GM21737 (cell line): ENCODE data around the gene TRMT11.
A peak's percentile ranks its signal among the peaks of the same experiment; 100 is the strongest.
"Not testable (repeated sequence)": the region's sequence is repeated elsewhere in the genome, so short reads cannot be mapped to it uniquely, and the experiment has no call there.

ENCODE experiments used
- ATAC-seq: cut with Tn5 transposase; IDR thresholded peaks from one replicate; pipeline ENCODE4 v1.9.1; 2021; ENCODE audit warnings: mild to moderate bottlenecking, moderate library complexity; ENCODE audit not compliant: unreplicated experiment

The TRMT11 gene

DNA sequence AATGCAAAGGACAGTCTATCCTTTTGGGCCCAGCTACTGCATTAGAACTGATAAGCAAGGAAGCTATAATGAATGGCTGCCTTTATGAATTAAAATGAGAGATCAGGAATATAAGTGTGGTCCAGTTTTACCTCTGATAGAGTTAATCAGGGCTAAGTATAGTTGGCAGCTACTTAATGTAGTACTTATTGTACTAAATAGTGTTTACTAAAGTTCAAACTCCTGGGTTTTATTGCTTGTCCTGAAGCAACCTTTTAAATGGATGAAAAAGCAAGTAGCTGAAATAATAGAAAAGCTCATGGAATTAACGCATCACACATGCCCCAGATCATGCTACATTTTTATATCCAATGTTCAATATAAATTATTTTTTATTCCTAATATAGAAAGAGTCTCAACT lies 5.3 kb downstream of the TRMT11 start:
- no peak for ATAC-seq

DNA sequence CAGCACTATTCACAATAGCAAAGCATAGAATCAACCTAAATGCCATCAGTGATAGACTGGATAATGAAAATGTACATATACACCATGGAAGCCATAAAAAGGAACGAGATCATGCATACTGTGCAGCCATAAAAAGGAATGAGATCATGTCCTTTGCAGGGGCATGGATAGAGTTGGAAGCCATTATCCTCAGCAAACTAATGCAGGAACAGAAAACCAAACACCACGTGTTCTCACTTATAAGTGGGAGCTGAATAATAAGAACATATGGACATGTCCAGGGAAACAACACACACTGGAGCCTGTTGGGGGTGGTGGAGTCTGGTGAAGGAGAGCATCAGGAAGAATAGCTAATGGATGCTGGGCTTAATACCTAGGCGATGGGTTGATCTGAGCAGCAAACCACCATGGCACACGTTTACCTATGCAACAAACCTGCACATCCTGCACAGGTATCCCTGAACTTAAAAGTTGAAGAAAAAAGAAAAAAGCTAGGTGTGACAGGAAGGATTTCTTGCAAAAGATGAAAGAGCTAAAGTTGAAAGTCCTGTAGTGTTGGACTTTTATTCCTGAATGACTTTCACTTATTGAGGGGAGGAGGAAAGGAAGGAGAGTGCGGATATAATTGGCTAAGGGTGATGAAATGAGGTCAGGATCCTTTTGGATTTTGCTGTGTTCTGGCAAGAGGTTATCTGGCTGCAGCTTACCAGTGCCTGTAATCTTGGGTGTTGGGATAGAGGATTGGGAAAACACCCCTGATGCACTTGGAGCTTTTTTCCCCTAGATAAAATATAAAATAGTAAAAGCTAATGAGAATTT lies 8.5 kb downstream of the TRMT11 start:
- ATAC-seq, result no peak

DNA sequence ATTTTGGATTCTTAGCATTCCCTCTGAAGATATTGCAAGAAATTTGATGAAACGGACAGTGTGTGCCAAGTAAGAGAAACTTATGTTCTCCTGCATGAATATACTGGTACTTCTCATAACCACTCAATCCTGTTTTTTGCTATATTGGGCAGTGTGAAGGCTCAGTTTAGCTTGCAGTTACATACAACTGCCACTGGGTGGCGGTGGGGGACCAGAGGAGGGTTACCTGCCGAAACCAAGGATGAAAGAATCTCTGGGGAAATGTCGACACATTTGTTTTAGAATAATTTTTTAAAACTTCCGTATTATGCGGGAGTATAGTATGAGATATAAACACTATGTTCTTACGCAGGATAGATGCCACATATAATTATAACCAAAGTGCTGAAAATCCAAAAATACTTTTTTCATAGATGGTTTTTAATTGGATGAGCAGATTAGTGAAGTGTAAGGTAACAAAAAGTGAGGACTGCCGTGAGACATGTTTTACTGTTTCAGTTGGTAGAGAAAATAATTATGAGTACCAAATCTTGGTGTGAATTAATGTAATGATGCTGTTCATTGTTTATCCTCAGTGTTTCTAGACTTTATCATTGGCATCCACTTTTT lies 9.7 kb downstream of the TRMT11 start:
- peak; percentile 93 for ATAC-seq

- ATAC-seq, result no peak
Observed at GRCh38 chr6:126002755-126003679, 16.7 kb downstream of the TRMT11 start.

DNA sequence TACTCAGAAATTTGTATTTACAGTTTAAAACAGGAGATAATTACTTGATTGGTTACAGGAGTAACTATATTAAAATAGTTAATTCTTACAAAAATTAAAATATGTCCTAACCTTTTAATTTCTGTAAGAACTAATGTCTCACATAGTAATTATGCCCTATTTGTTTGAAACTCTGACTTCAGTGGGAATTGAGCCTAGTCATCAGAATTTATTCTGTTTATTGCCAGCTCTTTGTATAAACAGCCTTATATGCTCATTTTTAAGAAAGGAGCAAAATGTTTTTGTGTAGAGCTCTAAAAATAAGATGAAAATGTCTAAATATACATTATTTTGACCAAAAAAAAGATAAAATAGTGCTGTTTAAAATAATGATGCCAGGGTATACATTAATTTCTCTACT lies 21.5 kb downstream of the TRMT11 start:
- no peak for ATAC-seq

DNA sequence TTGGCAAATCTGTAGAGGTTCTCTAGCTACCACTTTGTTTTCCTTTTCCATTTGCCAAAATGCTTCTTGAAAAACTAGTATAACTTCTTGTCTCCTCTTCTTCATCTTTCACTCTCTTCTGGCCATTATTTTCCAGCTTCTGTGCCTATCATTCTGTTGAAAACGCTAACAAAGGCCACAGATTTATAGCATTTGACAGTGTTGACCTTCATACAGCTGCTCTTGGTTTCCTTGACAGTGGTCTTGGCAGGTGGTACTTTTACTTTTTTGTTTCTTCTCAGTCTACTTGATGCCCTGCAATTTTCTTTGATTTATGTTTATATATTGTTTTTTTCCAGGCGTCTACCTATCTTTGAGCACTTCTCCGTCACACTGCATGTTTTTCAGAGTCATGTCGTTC lies 23.7 kb downstream of the TRMT11 start:
- no peak for ATAC-seq

DNA sequence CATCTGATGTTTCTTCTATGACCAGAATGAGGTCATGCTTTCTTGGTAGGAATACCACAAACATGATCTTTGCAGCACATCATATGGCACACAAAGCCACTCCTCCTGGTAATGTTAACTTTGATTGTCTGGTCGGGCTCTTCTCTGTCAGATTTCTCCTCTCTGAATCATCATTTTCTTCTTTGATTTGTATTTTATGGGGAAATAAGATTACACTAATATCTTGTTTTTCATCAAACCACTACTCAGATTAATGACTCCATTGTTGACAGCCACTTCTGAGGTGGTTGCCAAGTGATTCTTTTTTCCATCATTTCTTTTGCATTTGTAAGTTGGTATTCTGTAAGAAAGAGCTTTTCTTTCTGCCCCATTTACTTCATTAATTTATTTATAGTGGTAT lies 29.5 kb downstream of the TRMT11 start:
- no peak for ATAC-seq

GRCh38 chr6:126016591-126016990 lies 30.3 kb downstream of the TRMT11 start:
- ATAC-seq, result no peak

DNA sequence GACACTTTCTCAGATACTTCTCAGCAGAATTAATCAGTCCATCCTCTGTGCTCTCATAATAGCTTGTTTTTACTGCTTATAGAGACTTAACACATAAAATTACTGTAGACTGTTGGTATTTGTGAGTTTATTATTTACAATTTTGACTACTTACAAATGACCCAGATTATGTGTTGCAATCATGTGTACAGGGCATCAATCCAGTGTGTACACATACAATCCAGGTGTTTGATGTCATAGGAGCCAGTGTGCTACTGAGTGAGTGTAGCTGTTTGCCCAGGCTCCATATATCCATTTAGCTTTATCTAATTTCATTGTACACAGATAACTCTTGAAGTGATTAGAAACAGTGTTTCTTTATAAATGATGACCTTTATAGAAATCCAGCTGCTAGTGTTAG lies 31.3 kb downstream of the TRMT11 start:
- no peak for ATAC-seq

GRCh38 chr6:126020305-126021050 lies 34.1 kb downstream of the TRMT11 start:
- no peak for ATAC-seq

GRCh38 chr6:126023474-126023873 lies 37.1 kb downstream of the TRMT11 start:
- not testable (repeated sequence) for ATAC-seq

DNA sequence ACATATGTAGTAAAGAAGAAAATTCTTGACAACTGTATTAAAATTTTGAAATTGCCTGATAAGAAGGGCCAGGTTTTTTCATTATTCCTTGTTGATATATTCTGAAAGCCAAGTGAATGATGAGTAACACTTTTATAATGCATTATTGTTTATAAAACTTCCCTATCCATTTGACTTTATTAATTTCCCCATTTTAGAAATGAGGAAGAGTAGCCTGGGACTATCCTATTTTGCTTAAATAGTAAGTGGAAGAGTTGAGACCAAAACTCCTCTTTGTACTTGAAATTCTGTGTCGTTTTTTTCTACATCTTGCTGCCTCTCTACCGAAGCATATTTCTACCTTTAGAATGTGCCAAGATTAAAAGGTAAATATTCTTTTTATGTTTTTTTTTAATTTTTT lies 39.7 kb downstream of the TRMT11 start:
- ATAC-seq, result no peak

DNA sequence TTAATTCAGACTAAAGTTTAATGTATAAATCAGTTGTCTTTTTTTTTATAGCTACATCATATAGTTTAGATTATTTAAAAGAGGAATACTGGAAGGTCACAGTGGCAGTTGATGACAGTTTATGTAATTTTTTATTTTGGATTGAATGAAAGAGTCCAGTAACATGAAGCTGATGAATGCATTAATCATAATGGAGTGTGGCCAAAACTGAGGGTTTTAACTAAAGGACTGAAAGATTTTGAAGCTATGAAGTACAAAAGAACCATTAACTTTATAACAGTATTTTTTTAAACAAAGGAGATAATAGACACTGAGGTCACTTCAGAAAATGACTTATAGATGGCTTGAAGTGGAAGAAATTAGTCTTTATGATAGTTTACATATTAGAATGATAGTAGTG lies 41.3 kb downstream of the TRMT11 start:
- ATAC-seq, result no peak

- ATAC-seq, result no peak
Observed at GRCh38 chr6:126030045-126030444, 43.7 kb downstream of the TRMT11 start.

DNA sequence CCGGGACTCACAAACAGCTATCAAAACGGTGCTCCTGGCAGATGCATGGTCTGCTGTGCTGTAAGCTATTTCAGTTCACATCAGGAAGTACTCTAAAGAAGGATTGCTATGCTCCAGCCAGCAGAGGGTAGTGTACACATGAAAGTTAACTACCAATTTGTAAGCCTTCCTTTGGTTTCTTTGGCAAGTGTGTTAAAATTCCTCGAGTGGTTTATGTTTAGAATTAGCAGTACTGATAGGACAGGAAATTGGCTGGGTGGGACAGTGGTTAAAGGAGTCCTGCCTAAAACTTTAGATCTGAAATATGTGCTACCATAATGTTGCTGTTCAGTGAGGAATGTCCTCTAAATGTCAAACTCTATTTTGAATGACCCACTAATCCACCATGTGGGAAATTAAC lies 47.4 kb downstream of the TRMT11 start:
- peak; percentile 77 for ATAC-seq

DNA sequence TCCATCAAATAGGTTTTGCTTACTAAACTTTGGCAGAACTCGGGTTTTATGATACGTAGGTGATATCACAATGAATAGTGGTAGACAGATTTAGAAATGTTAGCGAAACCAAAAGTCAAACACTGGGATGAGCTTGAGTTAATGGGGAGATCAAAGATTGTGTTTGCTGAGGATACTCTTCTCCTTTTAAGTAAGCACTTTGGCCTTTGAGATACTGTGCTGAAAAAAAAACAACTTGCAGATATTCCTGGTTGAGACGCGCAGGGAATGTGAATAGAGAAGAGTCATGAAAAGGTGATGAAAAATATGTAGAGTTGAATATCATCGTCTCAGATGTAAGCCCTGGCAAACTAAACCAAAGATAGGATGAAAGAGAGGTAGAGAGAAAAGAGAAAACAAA lies 48.3 kb downstream of the TRMT11 start:
- ATAC-seq, result no peak

- ATAC-seq, result no peak
Observed at GRCh38 chr6:126035764-126036163, 49.4 kb downstream of the TRMT11 start.

DNA sequence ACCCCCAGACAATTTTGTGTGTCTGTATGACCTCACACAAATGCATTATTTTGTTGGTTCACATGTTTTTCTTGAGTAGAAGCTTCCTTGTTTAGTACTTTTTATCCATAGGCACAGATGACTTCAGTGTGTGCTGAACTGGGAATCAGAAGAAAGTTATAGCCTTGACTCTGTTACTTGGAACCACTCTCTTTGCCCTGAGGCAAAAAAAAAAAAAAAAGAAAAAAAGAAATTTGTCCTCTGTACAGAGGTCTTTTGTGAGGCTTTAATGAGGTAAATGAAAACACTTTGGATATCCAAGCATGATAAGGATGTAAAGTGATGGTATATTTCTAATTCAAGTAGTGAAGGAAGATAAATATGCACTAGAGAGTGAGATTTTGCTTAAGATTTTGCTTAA lies 51.9 kb downstream of the TRMT11 start:
- ATAC-seq, result no peak

GRCh38 chr6:126039284-126039683 lies 52.9 kb downstream of the TRMT11 start:
- no peak for ATAC-seq

DNA sequence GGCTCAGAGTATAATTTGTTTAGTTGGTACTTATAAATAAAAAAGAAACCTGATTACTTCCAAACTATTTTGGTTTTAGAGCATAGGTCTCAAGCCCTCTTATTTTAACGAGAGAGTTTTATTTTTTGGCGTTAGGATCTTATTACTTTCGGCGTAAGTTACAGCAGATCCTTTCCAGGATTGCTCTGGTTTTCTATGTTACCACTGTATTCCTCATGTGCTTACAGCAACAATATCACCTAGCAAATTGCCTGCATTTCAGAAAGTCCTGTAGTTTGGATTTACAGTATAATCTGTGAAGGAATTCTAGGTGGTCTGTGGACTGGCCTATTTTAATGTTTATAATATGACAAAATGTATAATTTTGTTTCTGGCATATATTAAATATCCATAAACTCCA lies 54.1 kb downstream of the TRMT11 start:
- ATAC-seq, result no peak

GRCh38 chr6:126040826-126041225 lies 54.5 kb downstream of the TRMT11 start:
- no peak for ATAC-seq
